Mammary epithelial cell (primary cell): ENCODE data around the gene MYEOV.

ENCODE experiments used
- CTCF ChIP-seq, 2 donors: IDR thresholded peaks in 1 of 2; conservative IDR thresholded peaks in 1 of 2; 2 replicates each; pipeline ENCODE4 v1.5.1; 2011 to 2012; ENCODE audit warnings: inconsistent platforms in 2 of 2, low read length in 2 of 2, mild to moderate bottlenecking in 2 of 2, control low read depth in 1 of 2, low read depth in 1 of 2; ENCODE audit not compliant: insufficient read depth in 1 of 2; ENCODE audit errors: extremely low read depth in 1 of 2
- EZH2 ChIP-seq: IDR thresholded peaks from 2 replicates; pipeline ENCODE4 v1.6.1; 2012; ENCODE audit warnings: low read length, inconsistent platforms, borderline replicate concordance

GRCh38 chr11:69327741-69328191 is 33.8 kb downstream of the MYEOV start:
- TF ChIP-seq CTCF (conservative IDR thresholded peaks at IDR 0.05 in 1 of 2, IDR thresholded peaks at IDR 0.05 in 1 of 2; ENCODE audit: extremely low read depth in 1 of 2, insufficient read depth in 1 of 2, low read depth in 1 of 2, low read length in 2 of 2) (no peak), EZH2 (no peak)
